Left hindlimb (tissue), 1 donor: ENCODE results near the gene MAPK14.
"Not testable (repeated sequence)": the region's sequence is repeated elsewhere in the genome, so short reads cannot be mapped to it uniquely, and the experiment has no call there.

Source experiments
- DNase-seq: peaks from one replicate; pipeline ENCODE4 v3.0.0-alpha.2; 2018

MAPK14 gene

DNA sequence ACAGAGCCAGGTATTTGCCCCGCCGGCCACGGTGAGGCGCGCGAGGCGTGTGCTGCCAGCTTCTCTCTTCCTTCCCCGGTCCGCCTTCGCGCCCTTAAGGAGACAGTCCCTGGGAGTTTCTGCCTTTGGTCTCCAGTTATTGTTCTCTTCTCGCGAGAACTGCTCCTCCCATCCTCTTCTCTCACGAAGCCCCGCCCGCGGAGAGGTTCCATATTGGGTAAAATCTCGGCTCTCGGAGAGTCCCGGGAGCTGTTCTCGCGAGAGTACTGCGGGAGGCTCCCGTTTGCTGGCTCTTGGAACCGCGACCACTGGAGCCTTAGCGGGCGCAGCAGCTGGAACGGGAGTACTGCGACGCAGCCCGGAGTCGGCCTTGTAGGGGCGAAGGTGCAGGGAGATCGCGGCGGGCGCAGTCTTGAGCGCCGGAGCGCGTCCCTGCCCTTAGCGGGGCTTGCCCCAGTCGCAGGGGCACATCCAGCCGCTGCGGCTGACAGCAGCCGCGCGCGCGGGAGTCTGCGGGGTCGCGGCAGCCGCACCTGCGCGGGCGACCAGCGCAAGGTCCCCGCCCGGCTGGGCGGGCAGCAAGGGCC, at the start of gene MAPK14:
Gene MAPK14 (plus strand): TSS at position 308 of the 587 bp plus-strand sequence. CDS start 350 bp downstream, outside the sequence.
- DNase-seq: peak; percentile 99

DNA sequence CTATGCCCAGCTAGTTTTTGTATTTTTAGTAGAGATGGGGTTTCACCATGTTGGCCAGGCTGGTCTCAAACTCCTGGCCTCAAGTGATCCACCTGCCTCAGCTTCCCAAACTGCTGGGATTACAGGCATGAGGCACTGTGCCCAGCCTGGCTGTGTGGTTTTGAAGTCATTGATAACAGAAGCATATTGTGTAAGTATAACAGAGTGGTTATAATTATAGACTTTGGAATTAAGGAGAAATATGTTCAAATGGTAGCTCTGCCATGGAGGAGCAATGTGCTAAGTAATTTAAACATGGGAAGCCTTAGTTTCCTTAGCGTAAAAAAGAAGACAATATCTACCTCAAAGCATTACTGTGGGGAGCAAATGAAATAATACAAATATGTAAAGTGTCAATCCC, 47.5 kb upstream of the MAPK14 start:
- not testable (repeated sequence) for DNase-seq

DNA sequence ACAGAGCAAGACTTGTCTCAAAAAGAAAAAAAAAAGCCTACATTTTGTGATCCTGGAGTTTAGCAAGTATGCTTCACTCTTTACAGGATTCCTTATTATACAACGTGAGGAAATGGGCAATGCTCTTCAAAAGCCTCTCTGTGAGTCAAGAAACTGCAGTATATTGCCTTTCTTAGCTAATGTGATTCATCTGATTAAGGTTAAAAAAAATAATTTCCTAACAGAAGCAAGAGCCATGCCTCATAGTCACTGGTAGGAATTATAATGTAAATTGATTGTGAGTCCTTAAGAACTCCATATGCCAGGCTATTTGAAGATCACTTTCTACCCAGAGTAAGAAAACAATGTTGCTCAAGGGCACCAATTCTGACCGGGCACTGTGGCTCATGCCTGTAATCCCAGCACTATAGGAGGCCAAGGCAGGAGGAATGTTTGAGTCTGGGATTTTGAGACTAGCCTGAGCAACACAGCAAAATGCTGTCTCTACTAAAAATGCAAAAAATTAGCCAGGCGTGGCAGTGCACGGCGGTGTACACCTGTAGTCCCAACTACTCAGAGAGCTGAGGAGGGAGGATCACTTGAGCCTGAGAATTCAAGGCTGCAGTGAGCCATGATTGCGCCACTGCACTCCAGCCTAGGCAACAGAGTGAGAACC, 46.5 kb upstream of the MAPK14 start:
- no peak for DNase-seq

DNA sequence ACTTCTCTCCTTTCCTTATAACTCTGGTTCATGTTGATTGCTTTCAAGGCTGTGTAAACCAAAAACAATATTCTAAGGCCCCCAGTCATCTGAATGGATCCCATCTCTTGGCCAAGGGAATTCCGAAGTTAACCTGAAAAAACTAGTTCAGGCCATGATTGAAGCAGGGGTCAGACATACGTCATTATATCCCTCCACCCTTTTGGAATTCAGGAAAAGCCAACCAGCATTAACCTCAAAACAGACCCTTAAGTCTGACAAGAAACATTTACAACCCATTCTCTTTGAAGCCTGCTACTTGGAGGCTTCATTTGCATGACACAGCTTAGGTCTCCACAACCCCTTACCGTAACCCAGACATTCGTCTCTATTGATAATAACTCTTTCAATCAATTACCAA, 42.9 kb upstream of the MAPK14 start:
- no peak for DNase-seq

DNA sequence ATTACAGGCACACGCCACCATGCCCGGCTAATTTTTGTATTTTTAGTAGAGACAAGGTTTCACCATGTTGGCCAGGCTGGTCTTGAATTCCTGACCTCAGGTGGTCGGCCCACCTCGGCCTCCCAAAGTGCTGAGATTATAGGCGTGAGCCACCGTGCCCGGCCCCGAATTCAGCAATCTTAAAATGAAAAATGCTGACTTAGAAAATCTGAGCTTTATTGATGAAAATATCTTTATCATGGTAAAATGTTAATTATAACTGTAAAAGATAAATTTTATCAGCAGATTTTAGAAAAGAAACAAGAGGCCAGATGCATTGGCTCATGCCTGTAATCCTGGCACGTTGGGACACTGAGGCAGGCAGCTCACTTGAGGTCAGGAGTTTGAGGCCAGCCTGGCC, 39.6 kb upstream of the MAPK14 start:
- DNase-seq: not testable (repeated sequence)

DNA sequence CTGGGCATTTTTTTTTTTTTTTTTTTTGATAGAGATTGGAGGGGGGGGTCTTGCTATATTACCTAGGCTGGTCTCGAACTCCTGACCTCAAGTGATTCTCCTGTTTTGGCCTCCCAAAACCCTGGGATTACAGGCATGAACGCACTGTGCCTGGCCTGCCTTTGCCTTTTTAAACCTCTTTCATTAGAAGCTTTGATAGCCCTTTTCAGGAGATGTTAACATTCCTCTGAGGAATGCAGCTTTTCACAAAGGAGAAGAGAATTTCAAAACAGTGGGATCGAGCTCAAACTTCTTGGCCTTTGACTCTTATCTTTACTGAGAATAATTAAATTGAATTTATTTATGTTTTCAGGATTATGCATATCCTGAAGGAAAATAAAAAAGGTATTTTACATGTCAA, 34.5 kb upstream of the MAPK14 start:
- DNase-seq: no peak

DNA sequence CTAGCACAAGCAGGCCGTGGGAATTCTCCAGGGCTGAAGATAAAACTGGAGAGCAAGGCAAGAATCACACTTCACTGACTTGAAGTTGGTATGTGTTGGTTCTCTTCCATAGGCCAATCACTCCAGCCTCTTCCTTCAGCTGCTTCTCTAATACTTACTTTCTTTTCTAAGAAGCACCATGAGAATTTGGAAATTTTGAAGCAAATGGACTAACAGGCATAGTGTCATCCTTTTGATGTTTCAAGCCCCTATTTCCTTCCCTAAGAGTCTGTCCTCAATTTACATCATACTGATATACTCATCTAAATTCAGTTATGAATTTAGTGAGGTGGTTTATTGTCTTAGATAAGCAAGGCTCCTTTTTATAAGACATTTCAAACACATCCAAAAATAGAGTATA, 27.2 kb upstream of the MAPK14 start:
- DNase-seq: no peak

DNA sequence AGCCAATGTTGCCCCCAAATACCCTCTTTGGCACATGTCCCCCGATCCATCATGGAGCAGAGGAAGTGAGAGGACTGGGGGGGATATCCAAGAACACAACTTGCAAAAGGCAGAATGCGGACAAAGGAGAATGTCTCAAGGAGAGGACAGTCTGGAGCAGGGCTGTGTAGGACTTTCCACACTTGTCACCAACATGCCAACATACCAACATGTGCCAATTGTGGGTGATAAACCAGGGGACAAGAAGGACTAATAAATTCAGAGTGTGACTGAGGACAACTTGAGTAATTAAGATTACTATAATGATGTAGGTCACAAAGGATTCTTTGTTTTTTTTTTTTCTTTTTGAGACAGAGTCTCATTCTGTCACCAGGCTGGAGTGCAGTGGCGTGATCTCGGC, 11.9 kb upstream of the MAPK14 start:
- no peak for DNase-seq

DNA sequence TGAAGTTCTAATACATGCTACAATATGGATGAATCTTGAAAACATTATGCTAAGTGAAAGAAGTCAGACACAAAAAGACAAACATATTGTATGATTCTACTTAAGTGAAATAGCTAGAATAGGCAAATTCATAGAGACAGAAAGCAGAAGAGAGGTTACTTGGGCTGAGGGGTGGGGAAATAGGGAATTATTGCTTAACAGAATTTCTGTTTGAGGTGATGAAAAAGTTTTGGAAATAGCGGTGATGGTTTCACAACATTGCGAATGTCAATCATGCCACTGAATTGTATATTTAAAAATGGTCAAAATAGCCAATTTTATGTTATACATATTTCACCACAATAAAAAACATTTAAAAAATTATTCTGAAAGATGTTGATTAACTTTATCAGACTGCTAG, 9.3 kb upstream of the MAPK14 start:
- DNase-seq: no peak

DNA sequence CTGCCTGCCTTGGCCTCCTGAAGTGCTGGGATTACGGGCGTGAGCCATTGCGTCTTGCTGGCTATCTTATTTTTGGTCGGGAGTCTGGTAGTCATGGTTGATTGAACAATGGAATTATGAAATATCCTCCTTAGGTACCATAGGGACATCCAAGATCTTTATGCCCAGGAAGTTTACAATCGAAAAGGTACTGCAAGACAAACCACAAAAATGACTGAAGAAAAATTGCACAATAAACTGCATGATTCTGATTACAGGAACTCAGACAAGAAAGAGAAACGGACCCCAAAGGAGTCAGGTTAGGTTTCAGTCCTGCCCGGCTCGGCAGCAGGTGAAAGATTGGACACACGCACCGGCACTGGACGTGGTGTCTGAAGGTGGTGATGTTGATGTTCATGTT, 8.4 kb upstream of the MAPK14 start:
- DNase-seq: no peak

DNA sequence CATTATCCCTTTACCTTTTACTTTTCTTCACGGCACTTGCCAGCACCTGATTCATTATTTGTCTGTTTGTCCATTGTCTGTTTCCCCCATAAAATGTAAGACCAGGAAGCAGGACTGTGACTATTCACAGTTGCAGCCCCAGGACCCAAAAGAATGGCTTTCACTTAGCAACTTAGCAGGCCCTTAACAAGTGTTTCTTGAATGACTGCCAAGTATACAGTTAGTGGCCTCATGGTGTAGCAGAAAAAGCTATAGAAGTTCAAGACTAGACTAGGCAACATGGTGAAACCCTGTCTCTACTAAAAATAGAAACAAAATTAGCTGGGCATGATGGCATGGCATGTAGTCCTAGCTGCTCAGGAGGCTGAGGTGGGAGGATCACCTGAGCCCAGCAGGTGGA, 7.5 kb upstream of the MAPK14 start:
- DNase-seq: no peak

DNA sequence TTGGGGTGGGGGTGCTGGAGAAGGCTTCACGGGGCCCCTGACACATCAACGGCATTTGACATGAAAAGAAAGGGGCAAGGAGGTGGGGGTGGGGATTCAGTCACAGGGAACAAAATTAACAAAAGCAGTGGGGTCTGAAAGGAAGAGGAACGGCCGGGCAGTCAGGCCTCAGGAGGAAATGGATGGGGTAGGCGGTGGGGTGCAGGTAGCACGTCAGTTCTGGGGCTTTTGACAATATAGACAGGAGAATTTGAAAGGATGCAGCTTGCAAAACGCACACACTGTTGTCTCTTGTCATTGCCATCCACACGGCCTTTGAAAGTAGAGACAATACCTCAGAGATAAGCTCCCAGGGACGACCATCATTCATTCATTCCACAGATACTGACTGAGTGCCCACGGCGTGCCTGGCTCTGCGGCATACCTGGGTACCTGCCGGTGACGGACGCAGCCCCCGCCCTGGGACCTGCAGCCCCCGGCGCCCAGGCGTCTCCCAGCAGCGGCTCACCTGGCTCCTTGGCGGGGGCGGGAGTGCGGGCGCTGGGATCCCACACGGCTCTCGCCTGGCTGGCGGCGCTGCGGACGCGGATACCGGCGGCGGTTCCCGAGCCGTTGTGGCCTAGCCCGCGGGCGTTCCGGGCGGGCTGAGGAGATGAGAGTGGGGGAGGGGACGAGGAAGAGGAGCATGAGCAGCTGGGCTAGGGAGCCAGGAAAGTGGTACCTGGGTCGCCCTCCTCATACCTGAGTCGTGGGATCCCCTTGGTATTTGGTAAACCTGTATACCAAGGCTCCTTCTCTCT, 3.4 kb upstream of the MAPK14 start, which contains the start of gene SLC26A8:
Gene SLC26A8 (minus strand): TSS at position 646 of the 800 bp plus-strand sequence. CDS start 4,934 bp downstream, outside the sequence.
- DNase-seq: no peak

DNA sequence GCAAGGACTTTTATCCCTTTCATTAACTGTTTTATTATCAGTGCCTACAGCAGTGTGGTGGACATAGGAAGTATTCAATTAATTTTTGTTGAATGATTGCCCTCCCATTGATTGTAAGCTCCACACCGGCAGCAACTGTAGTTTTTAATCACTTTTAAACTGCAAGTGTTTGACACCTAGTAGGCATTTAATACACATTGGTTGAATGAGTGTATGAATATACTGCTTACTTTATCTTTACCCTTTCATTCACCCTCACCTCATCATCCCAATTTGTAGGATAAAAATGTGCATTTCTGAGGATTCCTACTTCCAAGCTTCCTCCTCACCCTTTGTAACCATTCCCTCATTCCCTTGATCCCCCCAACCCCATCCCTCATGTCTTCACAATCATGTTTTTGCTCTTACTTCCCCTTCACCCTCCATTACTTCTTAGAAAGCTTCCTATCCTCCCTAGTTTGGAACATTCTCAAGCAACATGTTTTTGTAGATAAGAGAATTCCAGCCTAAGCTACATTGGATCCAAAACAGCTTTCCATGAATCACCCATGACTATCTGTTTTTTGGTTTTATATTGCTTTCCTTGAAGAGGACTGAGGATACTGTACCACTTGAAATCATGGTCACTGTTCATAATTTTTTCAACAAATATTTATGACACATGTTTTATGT, 2.2 kb upstream of the MAPK14 start:
- DNase-seq: no peak

DNA sequence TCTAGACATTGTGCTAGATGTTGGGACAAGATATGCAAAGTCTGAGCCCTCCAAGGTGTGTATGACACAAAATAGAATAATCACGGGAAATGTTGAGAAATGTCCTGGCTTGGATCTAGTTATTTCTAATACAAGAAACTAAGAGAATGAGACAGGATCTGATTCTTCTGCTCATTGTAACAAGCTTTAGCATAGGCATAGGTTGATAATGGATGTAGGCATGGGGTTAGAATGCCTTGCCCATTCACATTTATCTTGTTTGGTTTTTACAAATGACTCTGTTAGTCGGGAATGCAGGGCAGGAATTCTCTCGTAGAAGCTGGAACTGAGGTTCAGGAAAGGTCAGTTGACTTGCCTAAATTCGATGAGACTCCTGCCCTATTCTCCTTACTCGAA, 1.7 kb upstream of the MAPK14 start:
- no peak for DNase-seq

DNA sequence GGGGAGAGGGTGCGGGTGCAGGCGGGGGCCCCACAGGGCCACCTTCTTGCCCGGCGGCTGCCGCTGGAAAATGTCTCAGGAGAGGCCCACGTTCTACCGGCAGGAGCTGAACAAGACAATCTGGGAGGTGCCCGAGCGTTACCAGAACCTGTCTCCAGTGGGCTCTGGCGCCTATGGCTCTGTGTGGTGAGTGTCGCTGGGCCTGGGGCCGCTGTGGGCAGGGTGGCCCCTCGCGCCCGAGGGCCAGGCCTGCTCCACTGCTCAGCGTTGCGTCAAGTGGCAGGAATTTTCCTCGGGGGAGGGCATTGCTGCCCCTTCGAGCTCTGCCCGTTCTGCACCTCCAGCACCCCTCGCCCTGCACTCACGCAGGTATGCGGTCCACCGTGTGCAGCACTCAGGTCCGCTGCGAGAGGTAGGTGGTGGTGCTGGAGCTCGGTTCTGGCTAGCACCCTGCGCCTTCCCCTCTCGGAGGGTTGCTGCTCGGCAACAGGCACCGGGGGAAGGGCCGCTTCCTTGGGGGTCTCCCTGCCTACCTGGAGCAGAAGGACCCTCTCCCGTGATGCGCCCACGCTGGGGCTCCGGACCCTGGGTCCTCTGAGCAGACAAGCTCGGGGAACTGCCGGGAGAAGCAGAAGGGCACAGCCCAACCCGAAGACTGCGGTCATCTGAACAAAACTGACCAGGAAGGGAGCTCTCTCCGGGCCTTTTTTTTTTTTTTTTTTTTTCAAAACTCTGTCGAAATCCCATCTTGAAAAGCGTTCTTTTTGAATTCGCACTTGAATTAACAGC, 674 bp downstream of the MAPK14 start:
- DNase-seq: peak; percentile 35

DNA sequence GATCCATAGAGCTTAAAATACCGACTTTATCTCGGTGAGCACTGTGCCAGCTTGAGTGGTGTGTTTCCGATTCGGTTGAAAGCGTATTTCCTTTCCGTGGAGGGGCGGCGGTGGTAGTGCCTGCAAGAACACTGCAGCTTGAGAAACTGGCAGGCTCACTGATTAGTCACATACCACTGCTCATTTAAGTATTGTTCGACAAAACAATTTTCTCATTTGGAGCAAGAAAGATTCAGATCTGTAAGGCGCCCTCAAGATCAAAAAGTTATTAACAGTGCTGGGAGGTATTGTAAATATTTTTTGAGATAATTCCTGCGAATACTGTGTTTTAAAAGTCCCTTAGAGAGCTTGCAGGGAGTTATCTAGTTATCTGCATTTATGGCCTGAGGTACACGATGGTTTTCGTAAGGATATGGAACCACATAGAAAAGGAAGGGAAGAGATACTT, 1.3 kb downstream of the MAPK14 start:
- DNase-seq: peak; percentile 51

DNA sequence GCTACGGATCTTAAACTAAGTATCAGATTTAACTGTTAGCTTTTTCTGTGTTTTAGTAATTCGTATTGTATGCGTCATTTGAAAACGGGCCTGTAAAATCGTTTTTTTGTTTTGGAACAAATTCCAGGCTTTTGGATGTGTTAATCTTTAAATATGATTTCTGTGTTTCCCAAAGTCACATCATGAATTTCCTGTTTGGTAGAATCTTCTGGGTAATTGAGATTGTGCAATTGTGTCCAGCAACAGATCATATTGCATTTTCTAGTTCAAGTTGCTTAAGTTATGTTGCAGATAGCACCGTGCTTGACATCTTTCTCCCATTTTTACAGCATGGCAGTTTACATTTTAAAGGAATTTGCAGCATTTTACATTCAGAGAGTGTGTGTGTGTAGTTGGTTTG, 1.9 kb downstream of the MAPK14 start:
- no peak for DNase-seq

DNA sequence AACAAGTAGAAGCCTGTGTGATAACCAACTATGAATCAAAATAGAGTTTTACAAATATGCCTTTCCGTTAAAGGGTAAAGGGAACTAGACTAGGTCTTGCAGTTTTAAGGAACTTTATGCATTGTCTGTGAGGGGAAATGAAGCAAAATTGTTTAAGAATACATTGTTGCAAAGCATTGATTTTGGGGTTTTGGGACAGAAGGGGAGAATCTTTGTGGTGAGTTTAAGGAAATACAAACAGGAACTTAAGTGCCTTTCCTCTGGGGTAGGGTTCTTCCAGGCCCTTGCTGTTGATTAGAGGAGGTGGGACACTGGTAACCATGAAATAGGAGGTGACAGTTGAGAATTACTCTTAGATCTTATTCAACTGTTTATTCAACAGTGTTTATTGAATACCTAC, 4.7 kb downstream of the MAPK14 start:
- DNase-seq: no peak

DNA sequence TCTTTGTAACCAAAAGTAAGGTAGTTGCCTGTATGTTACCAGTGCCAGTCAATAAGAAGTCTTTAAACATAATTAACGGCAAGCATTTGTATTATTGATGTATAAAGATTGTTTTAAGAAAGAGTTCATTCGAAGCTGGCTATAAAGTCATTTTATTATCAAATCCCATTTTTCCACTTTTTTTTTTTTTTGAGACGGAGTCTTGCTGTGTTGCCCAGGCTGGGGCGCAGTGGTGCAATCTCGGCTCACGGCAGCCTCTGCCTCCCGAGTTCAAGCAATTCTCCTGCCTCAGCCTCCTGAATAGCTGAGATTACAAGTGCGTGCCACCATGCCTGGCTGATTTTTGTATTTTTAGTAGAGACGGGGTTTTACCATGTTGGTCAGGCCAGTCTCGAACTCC, 5.5 kb downstream of the MAPK14 start:
- not testable (repeated sequence) for DNase-seq

DNA sequence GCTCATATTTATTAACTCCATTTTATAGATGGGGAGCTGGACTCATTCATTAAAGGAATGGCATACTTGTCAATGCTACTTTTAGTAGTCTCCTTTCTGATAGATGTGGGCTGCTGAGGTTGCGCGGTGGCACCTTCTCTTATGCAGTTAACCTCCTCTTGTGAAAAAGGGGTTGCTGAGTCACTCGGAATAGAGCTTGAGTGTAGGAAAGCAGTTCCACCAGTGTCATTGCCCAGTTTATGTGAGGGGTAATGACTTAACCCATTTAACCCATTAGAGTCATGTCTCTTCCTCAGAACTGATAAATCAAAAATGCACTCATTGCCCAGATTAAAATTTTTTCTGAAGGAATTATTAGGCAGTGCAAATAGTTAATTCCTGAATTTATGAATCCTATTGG, 6.3 kb downstream of the MAPK14 start:
- DNase-seq: no peak

DNA sequence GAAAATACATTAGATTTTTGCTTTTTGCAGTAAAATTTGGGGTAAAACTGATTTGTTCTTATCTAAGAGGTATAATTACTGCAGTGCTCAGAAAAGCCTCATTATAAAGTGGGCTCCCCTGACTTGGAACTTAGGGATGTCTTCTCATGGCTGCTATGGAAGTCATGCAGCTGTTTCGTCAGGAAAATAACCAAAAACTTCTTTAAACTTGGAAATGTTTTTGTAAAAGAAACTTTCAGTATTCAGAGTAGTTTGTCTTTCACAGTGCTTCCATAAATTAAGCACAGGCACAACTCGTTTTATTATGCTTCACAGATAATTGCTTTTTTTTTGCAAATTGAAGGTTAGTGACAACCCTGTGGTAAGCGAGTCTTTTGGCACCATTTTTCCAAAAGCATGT, 6.8 kb downstream of the MAPK14 start:
- DNase-seq: no peak

DNA sequence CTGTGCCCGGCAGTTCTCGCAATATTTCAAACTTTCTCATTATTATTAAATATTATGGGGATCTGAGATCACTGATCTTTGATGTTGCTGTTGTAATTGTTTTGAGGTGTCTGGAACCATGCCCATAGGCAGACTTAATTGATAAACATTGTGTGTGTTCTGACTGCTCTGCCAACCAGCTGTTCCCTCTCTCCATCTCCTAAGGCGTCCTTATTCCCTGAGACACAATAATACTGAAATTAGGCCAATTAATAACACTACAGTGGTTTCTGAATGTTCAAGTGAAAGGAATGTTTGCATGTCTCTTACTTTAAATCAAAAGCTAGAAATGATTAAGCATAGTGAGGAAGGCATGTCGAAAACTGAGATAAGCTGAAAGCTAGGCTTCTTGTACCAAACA, 7.6 kb downstream of the MAPK14 start:
- no peak for DNase-seq
